K562 (cell line): Measurements from ENCODE around the gene YJEFN3. TPM values are rescaled to one million over a fixed set of nuclear protein-coding genes. Genes with fewer than 3 reads are reported as not detected.

Experiments used
- ATAC-seq: fragments of 200-7000 bp; cut with Tn5 transposase; 3 replicates; pipeline ENCODE4 v1.9.1; 2020; ENCODE audit warnings: moderate library complexity
- BruUV-seq: library from RNA; stranded (reverse); fragments of 400-500 nt; replicated peaks from 2 replicates; lab custom pipeline; 2021; lab: Mats Ljungman, UMichigan
- CTCF ChIA-PET: fragments of 300-600 bp; formaldehyde crosslinking; extraction: SDS; loops from one replicate; lab custom pipeline; 2021; ENCODE audit warnings: low intra/inter-chr PET ratio; lab: Yijun Ruan, JAX
- POLR2A ChIA-PET: fragments of 300-600, 350-650 bp; sonication (Branson Sonifier 250); formaldehyde crosslinking; extraction: SDS; loops from one replicate; lab custom pipeline; 2021; ENCODE audit warnings: antibody characterized with exemption, inconsistent platforms; lab: Yijun Ruan, JAX
- DNase-seq, 4 experiments: peaks; one replicate each; pipeline versions ENCODE4 v3.0.0 to v3.0.0-alpha.2; 2011 to 2018; ENCODE audit warnings: low spot score in 3 of 4, mixed read lengths in 3 of 4; ENCODE audit errors: extremely low read depth in 1 of 4
- FAIRE-seq: peaks from 2 replicates; lab custom pipeline; 2011; peaks lifted over from hg19 to GRCh38; lab: Jason Lieb, UNC
- H2AFZ ChIP-seq: 2 replicates; pipeline ENCODE4 v1.6.0; 2011; ENCODE audit warnings: low read depth, low read length, control low read depth, inconsistent platforms
- H3K27ac ChIP-seq: fragments of 200-600 bp; 3 replicates; pipeline ENCODE4 v1.8.0; 2011; ENCODE audit warnings: low read depth, mild to moderate bottlenecking, control low read depth, inconsistent platforms, low read length, moderate library complexity, mixed read lengths; ENCODE audit errors: extremely low read depth
- H3K27me3 ChIP-seq, 2 experiments: fragments of 300-600 bp in 1 of 2; 2 replicates in 1 of 2; 3 replicates in 1 of 2; pipeline versions ENCODE4 v1.6.0 to v1.8.0; 2011; ENCODE audit warnings: inconsistent platforms in 2 of 2, low read length in 2 of 2, mild to moderate bottlenecking in 1 of 2, mixed read lengths in 1 of 2, moderate library complexity in 1 of 2; ENCODE audit not compliant: control insufficient read depth in 2 of 2, insufficient read depth in 2 of 2
- H3K36me3 ChIP-seq: fragments of 300-600 bp; 3 replicates; pipeline ENCODE4 v1.8.0; 2011; ENCODE audit warnings: mild to moderate bottlenecking, low read length, inconsistent platforms; ENCODE audit not compliant: control insufficient read depth, insufficient read depth
- H3K4me1 ChIP-seq, 2 experiments: fragments of 200-600 bp in 1 of 2; replicated peaks in 1 of 2; 2 replicates in 1 of 2; 3 replicates in 1 of 2; pipeline versions ENCODE4 v1.5.1 to v1.8.0; 2011; ENCODE audit warnings: inconsistent platforms in 2 of 2, low read length in 2 of 2, mild to moderate bottlenecking in 1 of 2, mixed read lengths in 1 of 2, moderate library complexity in 1 of 2; ENCODE audit not compliant: control insufficient read depth in 2 of 2, insufficient read depth in 2 of 2
- H3K4me2 ChIP-seq: 2 replicates; pipeline ENCODE4 v1.6.1; 2011; ENCODE audit warnings: low read length, control low read depth, inconsistent platforms, mixed read lengths; ENCODE audit not compliant: insufficient read depth
- H3K4me3 ChIP-seq: fragments of 200-600 bp; sonication (generic), shearing (Covaris generic); 2 replicates; pipeline ENCODE4 v1.5.1; 2016; ENCODE audit warnings: control low read depth, inconsistent platforms
- H3K79me2 ChIP-seq: fragments of 200-600 bp; 3 replicates; pipeline ENCODE4 v1.8.0; 2011; ENCODE audit warnings: low read length, inconsistent platforms; ENCODE audit not compliant: control insufficient read depth, insufficient read depth
- H3K9ac ChIP-seq, 2 experiments: 2 replicates each; pipeline versions ENCODE4 v1.6.0 to v1.6.1; 2011; ENCODE audit warnings: low read depth in 2 of 2, low read length in 2 of 2, control low read depth in 1 of 2, inconsistent platforms in 1 of 2, mild to moderate bottlenecking in 1 of 2, mixed read lengths in 1 of 2; ENCODE audit not compliant: insufficient read depth in 1 of 2
- H3K9me1 ChIP-seq: one replicate; pipeline ENCODE4 v1.6.0; 2011; ENCODE audit warnings: inconsistent platforms, mild to moderate bottlenecking, low read length, moderate library complexity; ENCODE audit not compliant: control insufficient read depth, insufficient read depth
- H3K9me3 ChIP-seq: replicated peaks from 2 replicates; pipeline ENCODE4 v1.5.1; 2011; ENCODE audit warnings: low read depth, low read length, inconsistent platforms; ENCODE audit not compliant: control insufficient read depth, insufficient read depth
- H4K20me1 ChIP-seq: replicated peaks from 2 replicates; pipeline ENCODE4 v1.6.1; 2011; ENCODE audit warnings: low read length, inconsistent platforms, mixed read lengths; ENCODE audit not compliant: control insufficient read depth, insufficient read depth
- ATF7 ChIP-seq: fragments of 450-650 bp; IDR thresholded peaks from 2 replicates; pipeline ENCODE4 v1.7.1; 2014; ENCODE audit warnings: mild to moderate bottlenecking, moderate library complexity
- HMGXB4 ChIP-seq: sonication (generic); formaldehyde crosslinking; IDR thresholded peaks from 2 replicates; pipeline ENCODE4 v1.8.1; 2023; ENCODE audit warnings: mild to moderate bottlenecking, missing genetic modification reagents
- MAFF ChIP-seq: IDR thresholded peaks from 2 replicates; pipeline ENCODE4 v1.6.1; 2012; ENCODE audit warnings: low read length, improper control_type of control experiment
- NFE2 ChIP-seq: IDR thresholded peaks from 2 replicates; pipeline ENCODE4 v1.6.1; 2014; ENCODE audit warnings: antibody characterized with exemption, low read depth
- SMARCC2 ChIP-seq: fragments of 450-650 bp; IDR thresholded peaks from 2 replicates; pipeline ENCODE4 v1.6.1; 2017; ENCODE audit warnings: antibody characterized with exemption, moderate library complexity, mild to moderate bottlenecking, low read depth
- SRSF1 ChIP-seq: fragments of 200-400 bp; formaldehyde crosslinking; IDR thresholded peaks from 2 replicates; pipeline ENCODE4 v1.6.1; 2017; ENCODE audit warnings: mild to moderate bottlenecking, low read depth, low read length, moderate library complexity
- ZBTB40 ChIP-seq, 2 experiments: fragments of 450-650 bp in 1 of 2; sonication (generic) in 1 of 2; formaldehyde crosslinking in 1 of 2; IDR thresholded peaks; 2 replicates each; pipeline versions ENCODE4 v1.7.1 to v1.9.0; 2016 to 2022; ENCODE audit warnings: inconsistent platforms in 1 of 2, mild to moderate bottlenecking in 1 of 2, missing genetic modification reagents in 1 of 2
- ZKSCAN1 ChIP-seq: fragments of 150-350 bp; IDR thresholded peaks from 2 replicates; pipeline ENCODE4 v1.6.1; 2016; ENCODE audit warnings: low read depth, low read length
- ZNF140 ChIP-seq: fragments of 250-450 bp; sonication (Bioruptor Pico); IDR thresholded peaks from 2 replicates; pipeline ENCODE4 v1.8.0; 2021; ENCODE audit warnings: moderate library complexity, mild to moderate bottlenecking, inconsistent platforms
- ZNF316 ChIP-seq: fragments of 450-650 bp; IDR thresholded peaks from 2 replicates; pipeline ENCODE4 v1.6.1; 2016
- ZNF41 ChIP-seq: fragments of 250-450 bp; sonication (Bioruptor Pico); conservative IDR thresholded peaks from 2 replicates; pipeline ENCODE4 v1.4.0; 2020; ENCODE audit warnings: mild to moderate bottlenecking
- ZZZ3 ChIP-seq: fragments of 450-650 bp; IDR thresholded peaks from 2 replicates; pipeline ENCODE4 v1.6.1; 2016; ENCODE audit warnings: antibody characterized with exemption, mild to moderate bottlenecking, moderate library complexity
- WGBS: fragments of 100-300 bp; shearing (Covaris generic); methylation state at CpG from one replicate; pipeline ENCODE4 v1.1.6; 2016; ENCODE audit warnings: low coverage, mixed read lengths; ENCODE audit not compliant: insufficient coverage; ENCODE audit errors: missing lambda C conversion rate; 5-methylcytosine and 5-hydroxymethylcytosine counted together
- in situ Hi-C: fragments of 300-500 bp; cut with MboI; formaldehyde crosslinking; loops from 4 replicates; pipeline ENCODE4 v1.15.0; 2018; ENCODE audit warnings: inconsistent platforms, mixed read lengths
- intact Hi-C: fragments of 100-400 bp; cut with micrococcal nuclease; formaldehyde crosslinking; loops from 2 replicates; pipeline ENCODE4 v1.14.2; 2022
- polyA plus RNA-seq, 8 experiments: library from polyadenylated mRNA; depleted of rRNA in 4 of 8; stranded (reverse) in 5 of 8; unstranded in 3 of 8; fragments of >200 nt; fragmentation: Nextera tagmentation in 2 of 8; fragmentation: Illumina TruSeq in 1 of 8; extraction: Ambion mirVana in 2 of 8; extraction: Trizol in 1 of 8; gene quantifications; 2 replicates each; pipeline versions ENCODE4 v1.2.1 to v1.2.3, GENCODE V29; 2011 to 2014; ENCODE audit warnings: inconsistent platforms in 1 of 8, missing spikeins in 1 of 8
- total RNA-seq, 7 experiments: library from RNA; depleted of rRNA in 6 of 7; stranded (reverse); fragments of >200 nt in 6 of 7; fragmentation: Illumina TruSeq in 2 of 7; extraction: Trizol in 2 of 7; gene quantifications; 2 replicates each; pipeline versions ENCODE4 v1.2.1 to v1.2.3, GENCODE V29; 2011 to 2021; ENCODE audit warnings: low replicate concordance in 1 of 7

The YJEFN3 gene
- total and polyA plus RNA-seq, 9 of the 15 experiments (the other 6 are each of a cell fraction or from before 2014, with no cell fraction given) = 0.04 to 5.8 (median 1.3) TPM; not detected in 1

- TF ChIP-seq SMARCC2 (no peak), ZNF316 (no peak)
Observed at GRCh38 chr19:19538785-19539166, 10.1 kb downstream of the YJEFN3 start (continued).

- H3K27me3 ChIP-seq = no peaks in the 10 kb centered on the region
- ChIA-PET CTCF (no interaction called here), POLR2A (no interaction called here)
- DNase-seq (no peak), ATAC-seq (no peak), FAIRE-seq (no peak)
- no peaks in the 10 kb centered on the region for H3K36me3 ChIP-seq
- in situ Hi-C loops = loop anchor here (25.0 kb wide), 1 partner anchor 98 kb away; the partner anchor contains the start of genes GMIP and LPAR2
- WGBS = 70% methylated on average over 13 of the region's 19 CpGs
- intact Hi-C loops = no loop called here
- H3K4me2 ChIP-seq = no peak overlapping the region
- H3K79me2 ChIP-seq = no peaks in the 10 kb centered on the region
- no TSS peak for BruUV-seq
- H3K27ac ChIP-seq = no peak overlapping the region
- H4K20me1 ChIP-seq = no peaks in the 10 kb centered on the region
- no peak overlapping the region for H3K9ac ChIP-seq
- no peaks in the 10 kb centered on the region for H3K9me1 ChIP-seq
- peak overlapping the region; percentile 82; the same call in 1 of the 2 replicates for H2AFZ ChIP-seq
- H3K4me3 ChIP-seq = no peak overlapping the region
- peaks cover 2 to 66% of the 10 kb centered on the region in 2 experiments; a peak in 2 of 5 replicates for H3K4me1 ChIP-seq
- no peaks in the 10 kb centered on the region; the same call in 1 of the 2 replicates for H3K9me3 ChIP-seq
- TF ChIP-seq HMGXB4 (CRISPR knock-in tag) (no peak), ZNF140 (CRISPR knock-in tag) (no peak), ATF7 (no peak), ZKSCAN1 (no peak), ZNF41 (no peak), NFE2 (no peak), SRSF1 (no peak), MAFF (no peak), ZZZ3 (no peak), ZBTB40 (IDR thresholded peaks at IDR 0.05) (no peak), ZBTB40 (CRISPR knock-in tag; IDR thresholded peaks at IDR 0.05) (no peak)
Observed at GRCh38 chr19:19539698-19540063, 11.0 kb downstream of the YJEFN3 start.
